Measurements from ENCODE around the gene HNF4A. TPM values are rescaled to one million over a fixed set of nuclear protein-coding genes. Genes with fewer than 3 reads are reported as not detected.
"Not testable (repeated sequence)": the region's sequence is repeated elsewhere in the genome, so short reads cannot be mapped to it uniquely, and the experiment has no call there.

Gene HNF4A
- total RNA-seq, 2 donors from 2014 or later, result 301 to 321 TPM

DNA sequence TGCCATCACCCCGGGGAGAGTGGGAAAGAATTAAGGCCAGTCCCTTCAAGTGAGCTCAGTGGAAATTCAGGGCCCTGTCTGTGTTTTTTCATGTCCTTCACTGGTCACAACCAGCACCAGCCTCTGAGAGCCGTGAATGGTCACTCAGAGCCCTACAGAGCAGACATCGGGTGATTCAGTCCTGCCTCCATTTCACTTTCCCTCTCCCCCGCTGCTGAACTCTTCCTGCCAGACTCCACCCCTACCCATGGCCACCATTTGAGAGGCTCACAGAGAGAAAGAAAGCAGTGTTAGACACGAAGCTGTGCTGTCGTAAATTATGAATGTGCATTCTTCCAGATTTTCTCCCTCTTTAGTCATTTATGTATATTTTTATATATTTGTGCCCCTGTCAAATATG is 13.3 kb upstream of the HNF4A start:
- no peak for ATAC-seq
- intact Hi-C loops (cut with DNase I, micrococcal nuclease), result no loop called here

GRCh38 chr20:44343162-44343675 is 12.3 kb upstream of the HNF4A start:
- intact Hi-C loops (cut with DNase I, micrococcal nuclease), result no loop called here
- no peak for DNase-seq
- ATAC-seq, result no peak

More for the DNA sequence above, 13.3 kb upstream of the HNF4A start:
- no peak for DNase-seq

- intact Hi-C loops (cut with DNase I, micrococcal nuclease), result no loop called here
Measured at GRCh38 chr20:44344723-44345122, 10.8 kb upstream of the HNF4A start.

DNA sequence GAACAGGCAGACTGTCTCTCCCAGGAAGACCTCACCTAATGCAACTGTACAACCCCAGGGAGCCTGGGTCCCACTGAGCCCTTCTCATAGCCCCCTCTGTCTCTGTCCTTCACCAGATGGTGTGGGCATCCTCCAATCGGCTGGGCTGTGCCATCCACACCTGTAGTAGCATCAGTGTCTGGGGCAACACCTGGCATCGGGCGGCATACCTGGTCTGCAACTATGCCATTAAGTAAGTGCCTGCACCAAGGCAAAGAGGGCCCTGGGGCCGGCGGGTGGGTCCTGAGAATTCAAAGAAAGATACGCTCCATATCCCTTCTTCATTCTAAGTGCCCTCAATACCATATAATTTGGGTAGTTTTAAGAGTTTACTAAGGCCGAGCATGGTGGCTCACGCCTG is 10.4 kb upstream of the HNF4A start:
- no peak for DNase-seq
- intact Hi-C loops (cut with DNase I, micrococcal nuclease), result no loop called here
- peak; percentile 44 for ATAC-seq

More at GRCh38 chr20:44344723-44345122, 10.8 kb upstream of the HNF4A start:
- ATAC-seq, result peak; percentile 70
- no peak for DNase-seq

- intact Hi-C loops (cut with DNase I, micrococcal nuclease), result not testable (repeated sequence)
- ATAC-seq, result peak; percentile 12
Measured at GRCh38 chr20:44345941-44346340, 9.6 kb upstream of the HNF4A start.

GRCh38 chr20:44348168-44348659 is 7.3 kb upstream of the HNF4A start:
- intact Hi-C loops (cut with DNase I, micrococcal nuclease), result no loop called here
- ATAC-seq (no peak), DNase-seq (no peak)

More at GRCh38 chr20:44345941-44346340, 9.6 kb upstream of the HNF4A start:
- not testable (repeated sequence) for DNase-seq

DNA sequence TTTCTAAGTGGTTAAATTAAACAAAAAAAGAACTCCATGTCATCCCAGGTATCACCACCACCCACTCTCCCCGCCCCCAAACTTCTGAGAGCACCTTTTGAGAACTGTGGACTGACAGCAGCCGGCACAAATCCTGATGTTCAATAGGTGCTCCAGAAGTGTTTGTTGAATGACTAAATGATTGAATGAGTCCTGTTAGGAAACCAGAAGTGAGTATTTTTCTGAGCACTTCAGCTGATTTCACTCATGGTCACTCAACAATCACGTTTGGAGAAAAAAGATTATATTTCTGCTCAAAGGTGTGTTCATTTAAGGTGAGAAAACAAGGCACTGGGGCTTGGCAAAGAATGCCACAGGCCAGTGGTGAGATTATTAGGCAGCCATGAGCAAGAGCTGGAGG is 6.2 kb upstream of the HNF4A start:
- no peak for ATAC-seq
- DNase-seq, result no peak
- intact Hi-C loops (cut with DNase I, micrococcal nuclease), result no loop called here

GRCh38 chr20:44350567-44350966 is 4.9 kb upstream of the HNF4A start:
- intact Hi-C loops (cut with DNase I, micrococcal nuclease), result no loop called here
- ATAC-seq (no peak), DNase-seq (no peak)

DNA sequence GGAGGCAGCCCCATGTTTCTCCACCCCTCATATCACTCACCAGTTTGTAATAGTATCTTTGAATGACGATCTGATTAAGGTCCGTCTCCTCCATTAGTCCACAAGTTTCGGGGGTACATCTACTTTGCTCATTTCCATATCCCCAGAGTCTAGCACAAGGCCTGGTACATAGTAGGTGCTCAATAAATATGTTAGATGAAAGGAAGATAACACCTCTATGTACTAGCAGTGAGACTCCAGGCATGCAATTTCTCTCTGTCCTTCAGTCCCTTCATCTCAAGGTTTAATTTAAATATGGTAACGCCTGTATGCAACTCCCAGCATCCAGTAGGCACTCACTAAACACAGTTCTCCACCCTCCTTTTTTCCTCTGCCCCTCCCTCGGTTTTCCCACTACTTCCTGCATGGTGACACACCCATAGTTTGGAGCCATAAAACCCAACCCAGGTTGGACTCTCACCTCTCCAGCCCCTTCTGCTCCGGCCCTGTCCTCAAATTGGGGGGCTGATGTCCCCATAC is 461 bp upstream of the HNF4A start:
- intact Hi-C loops (cut with DNase I, micrococcal nuclease), result no loop called here
- peak; percentile 71 to 90 for DNase-seq
- peak; percentile 78 for ATAC-seq

DNA sequence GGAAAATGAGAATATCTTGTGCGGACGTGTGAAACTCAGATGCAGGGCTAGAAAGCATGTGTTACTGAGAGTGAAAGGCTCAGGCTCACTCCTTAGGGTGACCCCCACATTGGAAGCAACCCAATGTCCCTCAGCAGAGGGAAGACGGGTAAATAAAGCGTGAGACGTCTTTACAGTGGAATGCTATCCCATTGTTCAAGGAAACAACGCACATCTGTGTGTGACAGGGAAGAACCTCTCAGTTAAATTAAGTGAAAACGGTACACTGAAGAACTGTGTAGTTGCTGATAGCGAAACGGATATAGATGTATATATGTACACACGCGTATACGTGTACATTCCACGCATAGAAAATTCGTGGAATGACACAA is 839 bp downstream of the HNF4A start:
- ATAC-seq, result no peak

GRCh38 chr20:44357020-44357419 is 1.5 kb downstream of the HNF4A start:
- no peak for ATAC-seq
- intact Hi-C loops (cut with DNase I, micrococcal nuclease), result no loop called here
- no peak for DNase-seq

More for the DNA sequence above, 839 bp downstream of the HNF4A start:
- no peak for DNase-seq
- intact Hi-C loops (cut with DNase I, micrococcal nuclease), result no loop called here

- intact Hi-C loops (cut with DNase I, micrococcal nuclease), result no loop called here
Measured at GRCh38 chr20:44357555-44358125, 2.1 kb downstream of the HNF4A start.

GRCh38 chr20:44358776-44359175 is 3.3 kb downstream of the HNF4A start:
- intact Hi-C loops (cut with DNase I, micrococcal nuclease), result no loop called here
- ATAC-seq, result no peak
- no peak for DNase-seq

More at GRCh38 chr20:44357555-44358125, 2.1 kb downstream of the HNF4A start:
- ATAC-seq (no peak), DNase-seq (no peak)

DNA sequence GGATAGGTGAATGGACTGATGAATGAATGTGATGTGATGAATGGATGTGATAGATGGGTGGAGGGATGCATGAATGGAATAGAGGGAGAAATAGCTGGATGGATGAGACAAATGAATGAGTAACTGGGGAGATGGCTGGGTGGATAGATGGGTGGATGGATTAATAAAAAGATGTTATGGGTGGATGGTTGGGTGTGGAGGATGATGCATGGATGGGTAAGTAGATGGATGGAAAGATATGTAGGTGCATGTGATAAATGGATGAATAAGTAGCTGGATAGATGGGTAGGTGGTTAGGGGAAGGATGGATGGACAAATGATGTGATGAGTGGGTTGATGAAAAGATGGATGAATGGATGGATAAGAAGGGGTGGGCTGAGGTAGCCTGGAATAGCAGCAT is 4.7 kb downstream of the HNF4A start:
- ATAC-seq, result no peak
- no peak for DNase-seq
- intact Hi-C loops (cut with DNase I, micrococcal nuclease), result no loop called here

- intact Hi-C loops (cut with DNase I, micrococcal nuclease), result no loop called here
- DNase-seq (no peak), ATAC-seq (no peak)
Measured at GRCh38 chr20:44361021-44361420, 5.5 kb downstream of the HNF4A start.

DNA sequence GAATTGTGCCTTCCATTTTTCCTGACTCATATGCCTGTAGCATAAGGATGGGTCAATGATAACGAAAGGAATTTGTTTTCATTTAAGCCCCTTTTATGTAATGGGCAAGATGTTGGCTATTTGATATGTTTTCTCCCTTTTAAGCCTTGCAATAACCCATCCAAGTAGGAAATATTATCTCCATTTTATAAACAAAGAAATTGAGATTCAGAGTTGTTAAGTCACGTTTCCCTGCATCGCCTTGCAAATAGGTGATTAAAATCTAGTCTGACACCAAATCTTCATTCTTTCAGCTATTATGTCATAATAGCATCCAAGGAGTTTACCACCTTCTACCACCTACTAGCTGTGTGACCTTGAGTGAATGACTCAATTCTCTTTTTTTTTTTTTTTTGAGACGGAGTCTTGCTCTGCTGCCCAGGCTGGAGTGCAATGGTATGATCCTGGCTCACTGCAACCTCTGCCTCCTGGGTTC is 7.0 kb downstream of the HNF4A start:
- intact Hi-C loops (cut with DNase I, micrococcal nuclease), result no loop called here
- ATAC-seq (no peak), DNase-seq (no peak)

DNA sequence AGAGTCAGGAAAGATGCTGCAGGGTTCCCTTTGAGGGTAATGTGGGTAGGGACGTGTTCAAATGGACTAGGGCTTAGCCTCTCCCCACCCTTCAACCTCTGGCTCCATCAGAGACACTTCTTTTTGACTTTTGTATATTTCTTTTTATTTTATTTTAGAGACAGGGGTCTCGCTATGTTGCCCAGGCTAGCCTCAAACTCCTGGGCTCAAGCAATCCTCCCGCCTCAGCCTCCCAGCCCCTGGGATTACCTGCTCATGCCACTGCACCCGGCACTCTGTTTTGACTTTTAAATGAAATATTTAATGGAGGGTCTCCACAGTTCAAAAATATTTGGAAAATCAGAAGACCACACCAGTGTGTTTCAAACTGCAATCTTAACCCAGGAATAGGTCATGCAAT is 8.6 kb downstream of the HNF4A start:
- no peak for ATAC-seq
- no peak for DNase-seq
- intact Hi-C loops (cut with DNase I, micrococcal nuclease), result no loop called here

DNA sequence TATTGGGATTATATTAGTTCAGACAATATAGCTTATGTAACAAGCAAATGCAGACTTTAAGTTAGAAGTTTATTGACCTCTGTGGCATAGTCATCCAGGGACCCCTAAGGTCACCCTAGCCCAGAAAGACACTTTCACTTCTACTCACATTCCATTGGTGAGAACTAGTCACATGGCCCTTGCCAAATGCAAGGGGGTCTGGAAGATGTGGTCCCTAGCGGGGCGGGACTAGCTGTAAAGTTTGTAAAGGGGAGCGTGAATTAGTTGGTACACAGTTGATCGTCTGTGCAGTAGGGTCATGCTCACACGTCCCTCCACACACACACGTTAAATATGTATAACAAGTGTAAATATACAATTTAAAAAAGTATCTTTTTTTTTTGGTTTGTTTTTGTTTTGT is 9.3 kb downstream of the HNF4A start:
- ATAC-seq (no peak), DNase-seq (no peak)
- intact Hi-C loops (cut with DNase I, micrococcal nuclease), result no loop called here

DNA sequence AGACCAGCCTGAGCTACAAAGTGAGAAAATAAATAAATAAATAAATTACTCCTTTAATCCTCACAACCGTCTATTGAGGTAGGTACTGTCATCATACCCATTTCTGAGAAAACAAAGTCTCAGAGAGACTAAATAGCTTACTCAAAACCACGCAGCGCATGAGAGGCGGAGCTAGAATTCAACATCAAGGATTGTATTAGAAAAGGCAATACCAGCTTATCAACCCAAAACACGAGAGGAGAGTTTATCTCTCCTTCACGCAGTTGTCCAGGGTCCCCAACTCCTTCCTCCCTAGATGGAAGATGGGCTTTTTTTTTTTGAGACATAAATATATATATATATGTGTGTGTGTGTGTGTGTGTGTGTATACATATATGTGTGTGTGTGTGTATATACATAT is 12.2 kb downstream of the HNF4A start:
- ATAC-seq, result no peak
- intact Hi-C loops (cut with DNase I, micrococcal nuclease), result no loop called here
- no peak for DNase-seq

GRCh38 chr20:44370639-44371218 is 15.2 kb downstream of the HNF4A start:
- ATAC-seq (peak; percentile 95), DNase-seq (peak; percentile 64 to 79)
- intact Hi-C loops (cut with DNase I, micrococcal nuclease), result no loop called here

Measured in left colon (tissue), 2 donors.